Epithelial cell of proximal tubule (primary cell): ENCODE data around the gene BACH1. TPM values are rescaled to one million over a fixed set of nuclear protein-coding genes. Genes with fewer than 3 reads are reported as not detected.

ENCODE experiments used
- DNase-seq: peaks from one replicate; pipeline ENCODE4 v3.0.0-alpha.2; 2011; ENCODE audit warnings: low read depth
- H3K4me3 ChIP-seq: 2 replicates; pipeline ENCODE4 v1.5.1; 2011; ENCODE audit warnings: low read depth, mild to moderate bottlenecking, low read length
- CTCF ChIP-seq: conservative IDR thresholded peaks from 2 replicates; pipeline ENCODE4 v1.5.1; 2012; ENCODE audit warnings: low read depth, mild to moderate bottlenecking, low read length
- total RNA-seq: library from RNA; depleted of rRNA; stranded (reverse); fragments of >200 nt; gene quantifications from 2 replicates; pipeline ENCODE4 v1.2.3, GENCODE V29; 2015

Gene BACH1
- total RNA-seq, 1 donor from 2014 or later, result 24.9 TPM

- no peak for TF ChIP-seq CTCF
- H3K4me3 ChIP-seq, result no peak overlapping the region
- no peak for DNase-seq
These were observed 88.9 kb downstream of the BACH1 start for GRCh38 chr21:29387598-29387997.

GRCh38 chr21:29389136-29389535 is 90.4 kb downstream of the BACH1 start:
- H3K4me3 ChIP-seq, result no peak overlapping the region
- TF ChIP-seq CTCF, result no peak
- no peak for DNase-seq

- no peak for TF ChIP-seq CTCF
- H3K4me3 ChIP-seq, result no peak overlapping the region
- DNase-seq, result no peak
These were observed 92.1 kb downstream of the BACH1 start for GRCh38 chr21:29390778-29391177.

- no peak for DNase-seq
- TF ChIP-seq CTCF, result no peak
- no peak overlapping the region for H3K4me3 ChIP-seq
These were observed 95.3 kb downstream of the BACH1 start for GRCh38 chr21:29394051-29394450.

Other genes starting within 250 kb of the BACH1 start
- gene CCT8, start 225.3 kb upstream of the BACH1 start, total RNA-seq, result 282 and 394 TPM in 2 replicates
- 0.92 and 4.6 TPM in 2 replicates for gene MAP3K7CL, start 168.3 kb upstream of the BACH1 start, total RNA-seq